ENCODE measurements around the gene ZIC5.

Gene ZIC5

DNA sequence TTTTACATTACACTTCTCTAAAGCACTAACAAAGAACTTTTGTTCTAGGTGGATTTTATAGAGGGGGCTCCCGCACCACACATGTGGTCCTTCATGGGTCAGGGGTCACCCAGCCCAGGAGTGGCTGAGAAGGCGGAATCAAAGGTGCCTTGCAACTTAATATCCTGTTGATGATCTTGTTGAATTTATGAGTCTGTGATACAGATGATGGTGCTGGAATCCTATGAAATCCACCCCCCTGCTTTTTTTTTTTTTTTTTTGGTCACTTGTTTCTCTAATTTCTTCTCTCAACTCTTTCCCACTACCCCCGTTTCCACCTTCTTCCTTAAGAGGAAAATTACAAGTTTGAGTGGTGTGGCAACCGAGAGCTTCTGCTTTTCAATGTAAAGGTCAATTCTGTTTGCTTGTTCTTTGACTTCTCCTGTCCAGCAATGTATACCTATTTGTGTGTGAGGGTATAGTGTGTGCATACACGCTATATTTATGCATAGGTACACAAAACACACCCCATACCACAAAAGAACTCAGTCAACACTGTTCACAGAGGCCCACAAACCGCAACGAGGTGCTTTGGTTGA, 5.9 kb upstream of the ZIC5 start:
- Histone ChIP-seq H3K9me3 (ENCODE audit: control insufficient read depth, low read length) (peaks cover 6% of the 10 kb centered on the region), H3K9ac (ENCODE audit: low read length) (no peak overlapping the region), H2AFZ (ENCODE audit: low read depth, low read length) (no peak overlapping the region), H3K4ac (ENCODE audit: low read depth in 1 of 2, low read length in 2 of 2) (no peak overlapping the region), H4K8ac (ENCODE audit: low read length) (no peak overlapping the region), H3K4me1 (ENCODE audit: control insufficient read depth, insufficient read depth, low read depth, low read length) (peaks cover 5% of the 10 kb centered on the region), H2BK5ac (ENCODE audit: low read depth, low read length, poor library complexity, severe bottlenecking) (no peak overlapping the region), H4K91ac (ENCODE audit: low read length) (no peak overlapping the region), H3K27ac (ENCODE audit: low read length, poor library complexity, severe bottlenecking) (no peak overlapping the region), H3K4me2 (ENCODE audit: low read length, poor library complexity, severe bottlenecking) (peak overlapping the region; percentile 89), H3K23ac (ENCODE audit: low read length in 2 of 2) (no peak overlapping the region), H2BK120ac (ENCODE audit: low read depth, low read length) (no peak overlapping the region), H3K18ac (ENCODE audit: low read depth in 1 of 2, low read length in 2 of 2) (no peak overlapping the region), H2BK12ac (ENCODE audit: low read length in 2 of 2) (no peak overlapping the region), H2BK15ac (ENCODE audit: low read depth, poor library complexity, severe bottlenecking) (no peak overlapping the region), H3K4me3 (ENCODE audit: insufficient read depth in 1 of 2, low read depth in 1 of 2, low read length in 2 of 2) (no peak overlapping the region), H3K36me3 (ENCODE audit: control insufficient read depth in 1 of 2, insufficient read depth in 2 of 2, low read depth in 1 of 2, low read length in 2 of 2) (peaks cover 0 to 2% of the 10 kb centered on the region in 2 experiments), H3K79me1 (replicated peaks; ENCODE audit: low read length, poor library complexity, severe bottlenecking) (peaks cover 15% of the 10 kb centered on the region), H2AK5ac (ENCODE audit: low read length, severe bottlenecking) (peak overlapping the region; percentile 74), H3K14ac (ENCODE audit: low read length in 2 of 2) (no peak overlapping the region), H3K27me3 (ENCODE audit: control insufficient read depth in 1 of 2, insufficient read depth in 1 of 2, low read length in 2 of 2) (peaks cover 4 to 84% of the 10 kb centered on the region in 2 experiments)
- DNase-seq = no peak
- WGBS = 31% methylated on average over 3 of the region's 7 CpGs

GRCh38 chr13:99976575-99976974, 5.0 kb upstream of the ZIC5 start:
- no peak overlapping the region for H2BK15ac ChIP-seq (ENCODE audit: low read depth, poor library complexity, severe bottlenecking)
- no peak overlapping the region for H3K4ac ChIP-seq (ENCODE audit: low read depth in 1 of 2, low read length in 2 of 2)
- H2AK5ac ChIP-seq (ENCODE audit: low read length, severe bottlenecking) = no peak overlapping the region
- no peak overlapping the region for H4K91ac ChIP-seq (ENCODE audit: low read length)
- peaks cover 11% of the 10 kb centered on the region for H3K4me1 ChIP-seq (ENCODE audit: control insufficient read depth, insufficient read depth, low read depth, low read length)
- no peak overlapping the region for H2BK120ac ChIP-seq (ENCODE audit: low read depth, low read length)
- peaks cover 17% of the 10 kb centered on the region for H3K79me1 ChIP-seq (replicated peaks; ENCODE audit: low read length, poor library complexity, severe bottlenecking)
- peaks cover 10% of the 10 kb centered on the region for H3K9me3 ChIP-seq (ENCODE audit: control insufficient read depth, low read length)
- H2BK12ac ChIP-seq (ENCODE audit: low read length in 2 of 2) = no peak overlapping the region
- H3K4me3 ChIP-seq (ENCODE audit: insufficient read depth in 1 of 2, low read depth in 1 of 2, low read length in 2 of 2) = no peak overlapping the region
- H3K27me3 ChIP-seq (ENCODE audit: control insufficient read depth in 1 of 2, insufficient read depth in 1 of 2, low read length in 2 of 2) = peaks cover 4 to 87% of the 10 kb centered on the region in 2 experiments
- H2AFZ ChIP-seq (ENCODE audit: low read depth, low read length) = no peak overlapping the region
- no peak overlapping the region for H3K4me2 ChIP-seq (ENCODE audit: low read length, poor library complexity, severe bottlenecking)
- H3K18ac ChIP-seq (ENCODE audit: low read depth in 1 of 2, low read length in 2 of 2) = no peak overlapping the region
- H4K8ac ChIP-seq (ENCODE audit: low read length) = no peak overlapping the region
- H3K27ac ChIP-seq (ENCODE audit: low read length, poor library complexity, severe bottlenecking) = no peak overlapping the region
- no peaks in the 10 kb centered on the region for H3K36me3 ChIP-seq (ENCODE audit: control insufficient read depth in 1 of 2, insufficient read depth in 2 of 2, low read depth in 1 of 2, low read length in 2 of 2)
- H3K23ac ChIP-seq (ENCODE audit: low read length in 2 of 2) = no peak overlapping the region
- H3K14ac ChIP-seq (ENCODE audit: low read length in 2 of 2) = no peak overlapping the region
- H3K9ac ChIP-seq (ENCODE audit: low read length) = no peak overlapping the region
- no peak for DNase-seq
- 62% methylated on average over 2 of the region's 5 CpGs for WGBS
- H2BK5ac ChIP-seq (ENCODE audit: low read depth, low read length, poor library complexity, severe bottlenecking) = no peak overlapping the region

- peaks cover 17% of the 10 kb centered on the region for H3K79me1 ChIP-seq (replicated peaks; ENCODE audit: low read length, poor library complexity, severe bottlenecking)
- no peak overlapping the region for H2BK5ac ChIP-seq (ENCODE audit: low read depth, low read length, poor library complexity, severe bottlenecking)
- no peak overlapping the region for H2BK120ac ChIP-seq (ENCODE audit: low read depth, low read length)
- DNase-seq = no peak
- H2BK12ac ChIP-seq (ENCODE audit: low read length in 2 of 2) = no peak overlapping the region
- no peaks in the 10 kb centered on the region for H3K36me3 ChIP-seq (ENCODE audit: control insufficient read depth in 1 of 2, insufficient read depth in 2 of 2, low read depth in 1 of 2, low read length in 2 of 2)
- no peak overlapping the region for H3K4me3 ChIP-seq (ENCODE audit: insufficient read depth in 1 of 2, low read depth in 1 of 2, low read length in 2 of 2)
- peaks cover 4 to 93% of the 10 kb centered on the region in 2 experiments for H3K27me3 ChIP-seq (ENCODE audit: control insufficient read depth in 1 of 2, insufficient read depth in 1 of 2, low read length in 2 of 2)
- no peak overlapping the region for H3K23ac ChIP-seq (ENCODE audit: low read length in 2 of 2)
- H3K14ac ChIP-seq (ENCODE audit: low read length in 2 of 2) = no peak overlapping the region
- H3K9ac ChIP-seq (ENCODE audit: low read length) = no peak overlapping the region
- H3K27ac ChIP-seq (ENCODE audit: low read length, poor library complexity, severe bottlenecking) = no peak overlapping the region
- peaks cover 14% of the 10 kb centered on the region for H3K4me1 ChIP-seq (ENCODE audit: control insufficient read depth, insufficient read depth, low read depth, low read length)
- H3K9me3 ChIP-seq (ENCODE audit: control insufficient read depth, low read length) = peaks cover 10% of the 10 kb centered on the region
- H4K91ac ChIP-seq (ENCODE audit: low read length) = no peak overlapping the region
- H2BK15ac ChIP-seq (ENCODE audit: low read depth, poor library complexity, severe bottlenecking) = no peak overlapping the region
- no peak overlapping the region for H3K4me2 ChIP-seq (ENCODE audit: low read length, poor library complexity, severe bottlenecking)
- no peak overlapping the region for H2AFZ ChIP-seq (ENCODE audit: low read depth, low read length)
- H3K18ac ChIP-seq (ENCODE audit: low read depth in 1 of 2, low read length in 2 of 2) = no peak overlapping the region
- WGBS = 72% methylated on average over 17 of the region's 19 CpGs
- no peak overlapping the region for H4K8ac ChIP-seq (ENCODE audit: low read length)
- H3K4ac ChIP-seq (ENCODE audit: low read depth in 1 of 2, low read length in 2 of 2) = no peak overlapping the region
- H2AK5ac ChIP-seq (ENCODE audit: low read length, severe bottlenecking) = no peak overlapping the region
Measured at GRCh38 chr13:99975626-99976025, 4.1 kb upstream of the ZIC5 start.

DNA sequence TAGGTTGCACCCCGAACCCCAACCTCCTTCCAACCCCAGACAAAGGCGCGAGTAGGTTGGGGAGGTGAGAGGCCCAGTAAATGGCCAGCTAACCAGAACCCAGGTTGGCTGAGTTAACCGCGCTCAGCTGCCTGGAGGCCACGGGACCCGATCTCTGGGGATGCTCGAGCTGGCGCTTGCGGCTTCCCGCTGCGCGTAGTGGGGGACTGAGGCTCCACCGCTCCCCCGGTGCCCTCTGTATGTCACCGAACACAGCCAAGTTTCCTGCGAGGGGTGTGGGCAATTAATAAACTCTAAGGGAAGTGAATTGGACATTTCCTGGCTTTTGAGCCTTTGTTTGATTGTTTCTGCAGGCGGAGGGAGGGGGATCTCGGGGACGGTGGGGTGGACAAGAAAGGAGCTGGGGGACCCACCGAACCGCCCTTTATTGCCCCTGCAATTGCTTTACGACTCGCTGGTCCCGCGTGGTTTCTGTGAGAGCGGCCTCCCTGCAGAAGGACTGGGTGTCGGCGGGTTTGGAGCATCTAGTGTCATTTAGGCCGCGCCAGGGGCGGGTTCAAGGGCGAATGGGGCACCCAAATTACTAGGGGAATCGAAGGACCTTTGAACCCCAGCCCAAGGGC, 3.5 kb upstream of the ZIC5 start:
- Histone ChIP-seq H3K23ac (ENCODE audit: low read length in 2 of 2) (no peak overlapping the region), H3K9ac (ENCODE audit: low read length) (no peak overlapping the region)
- WGBS = 25% methylated on average over 33 of the region's 34 CpGs

More for the DNA sequence above, 3.5 kb upstream of the ZIC5 start:
- no peak overlapping the region for H3K14ac ChIP-seq (ENCODE audit: low read length in 2 of 2)
- no peak overlapping the region for H2BK120ac ChIP-seq (ENCODE audit: low read depth, low read length)
- H3K4ac ChIP-seq (ENCODE audit: low read depth in 1 of 2, low read length in 2 of 2) = no peak overlapping the region
- no peak for DNase-seq
- H3K4me3 ChIP-seq (ENCODE audit: insufficient read depth in 1 of 2, low read depth in 1 of 2, low read length in 2 of 2) = no peak overlapping the region
- no peak overlapping the region for H2AK5ac ChIP-seq (ENCODE audit: low read length, severe bottlenecking)
- H2BK5ac ChIP-seq (ENCODE audit: low read depth, low read length, poor library complexity, severe bottlenecking) = peak overlapping the region; percentile 23
- H3K18ac ChIP-seq (ENCODE audit: low read depth in 1 of 2, low read length in 2 of 2) = no peak overlapping the region
- no peak overlapping the region for H3K4me2 ChIP-seq (ENCODE audit: low read length, poor library complexity, severe bottlenecking)
- peaks cover 17% of the 10 kb centered on the region for H3K79me1 ChIP-seq (replicated peaks; ENCODE audit: low read length, poor library complexity, severe bottlenecking)
- H4K8ac ChIP-seq (ENCODE audit: low read length) = no peak overlapping the region
- H3K27ac ChIP-seq (ENCODE audit: low read length, poor library complexity, severe bottlenecking) = no peak overlapping the region
- no peak overlapping the region for H2BK12ac ChIP-seq (ENCODE audit: low read length in 2 of 2)
- no peaks in the 10 kb centered on the region for H3K36me3 ChIP-seq (ENCODE audit: control insufficient read depth in 1 of 2, insufficient read depth in 2 of 2, low read depth in 1 of 2, low read length in 2 of 2)
- H2AFZ ChIP-seq (ENCODE audit: low read depth, low read length) = no peak overlapping the region
- no peak overlapping the region for H2BK15ac ChIP-seq (ENCODE audit: low read depth, poor library complexity, severe bottlenecking)
- H4K91ac ChIP-seq (ENCODE audit: low read length) = no peak overlapping the region
- peaks cover 4 to 91% of the 10 kb centered on the region in 2 experiments for H3K27me3 ChIP-seq (ENCODE audit: control insufficient read depth in 1 of 2, insufficient read depth in 1 of 2, low read length in 2 of 2)
- H3K9me3 ChIP-seq (ENCODE audit: control insufficient read depth, low read length) = peaks cover 10% of the 10 kb centered on the region
- peaks cover 14% of the 10 kb centered on the region for H3K4me1 ChIP-seq (ENCODE audit: control insufficient read depth, insufficient read depth, low read depth, low read length)

Measured in mesenchymal stem cell (in vitro differentiated cells and primary cell).